Inferior parietal cortex (tissue), 1 donor: ENCODE data around the gene MAPK8IP3.
A peak's percentile ranks its signal among the peaks of the same experiment; 100 is the strongest.

ENCODE experiments used
- DNase-seq: peaks from one replicate; pipeline ENCODE4 v3.0.0-alpha.2; 2016; ENCODE audit errors: extremely low spot score

Gene MAPK8IP3

DNA sequence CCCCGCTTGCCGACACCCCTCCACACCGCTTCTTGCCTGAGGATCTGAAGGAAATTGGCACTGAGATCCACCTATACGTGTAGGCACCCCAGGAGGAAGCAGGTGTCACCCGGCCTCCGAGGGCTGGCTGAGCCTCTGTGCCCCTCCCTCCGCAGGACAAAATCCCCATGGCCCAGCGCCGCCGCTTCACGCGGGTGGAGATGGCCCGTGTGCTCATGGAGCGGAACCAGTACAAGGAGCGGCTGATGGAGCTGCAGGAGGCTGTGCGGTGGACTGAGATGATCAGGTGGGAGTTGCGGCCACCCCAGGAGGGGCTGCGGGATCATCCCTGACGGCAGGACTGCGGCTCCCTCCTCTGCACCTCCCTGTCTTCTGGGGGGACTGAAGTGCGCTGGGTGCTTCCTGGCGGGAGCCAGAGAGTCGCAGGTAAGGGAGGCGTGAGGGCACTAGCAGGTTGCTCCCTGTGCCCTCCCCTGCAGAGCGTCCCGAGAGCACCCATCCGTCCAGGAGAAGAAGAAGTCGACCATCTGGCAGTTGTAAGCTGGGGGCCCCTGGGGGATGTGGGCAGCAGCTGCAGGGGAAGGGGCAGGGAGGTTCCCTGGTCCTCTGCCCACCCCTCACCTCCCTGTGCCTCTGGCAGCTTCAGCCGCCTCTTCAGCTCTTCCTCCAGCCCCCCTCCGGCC, 56.3 kb downstream of the MAPK8IP3 start:
- no peak for DNase-seq

DNA sequence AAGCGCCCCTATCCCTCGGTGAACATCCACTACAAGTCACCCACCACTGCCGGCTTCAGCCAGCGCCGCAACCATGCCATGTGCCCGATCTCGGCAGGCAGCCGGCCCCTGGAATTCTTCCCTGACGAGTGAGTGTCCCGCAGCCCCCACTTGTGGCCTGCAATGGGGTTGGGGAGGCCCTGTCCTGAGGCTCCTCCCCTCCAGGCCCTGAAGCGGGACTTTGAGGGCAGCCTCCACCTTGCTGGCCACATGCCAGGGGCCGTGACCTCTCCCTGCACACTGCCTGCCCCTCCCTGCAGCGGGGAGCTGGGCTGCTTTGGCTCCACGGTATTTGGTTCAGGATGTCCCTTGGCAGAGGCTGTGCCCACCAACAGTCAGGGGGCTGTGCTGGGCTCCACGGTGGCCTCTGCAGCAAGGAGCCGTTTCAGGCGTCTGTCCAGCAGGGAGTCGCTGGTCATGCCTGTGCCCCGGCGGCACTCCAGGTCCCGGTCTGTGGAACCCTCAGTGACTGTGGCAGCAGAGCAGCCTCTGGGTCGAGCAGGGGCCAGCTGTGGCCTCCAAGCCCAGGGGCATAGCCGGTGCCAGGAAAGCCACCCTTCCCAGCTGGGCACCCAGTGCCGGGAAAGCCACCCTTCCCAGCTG, 57.0 kb downstream of the MAPK8IP3 start:
- DNase-seq = no peak

- DNase-seq = no peak
Measured at GRCh38 chr16:1763521-1764511, 57.8 kb downstream of the MAPK8IP3 start.

DNA sequence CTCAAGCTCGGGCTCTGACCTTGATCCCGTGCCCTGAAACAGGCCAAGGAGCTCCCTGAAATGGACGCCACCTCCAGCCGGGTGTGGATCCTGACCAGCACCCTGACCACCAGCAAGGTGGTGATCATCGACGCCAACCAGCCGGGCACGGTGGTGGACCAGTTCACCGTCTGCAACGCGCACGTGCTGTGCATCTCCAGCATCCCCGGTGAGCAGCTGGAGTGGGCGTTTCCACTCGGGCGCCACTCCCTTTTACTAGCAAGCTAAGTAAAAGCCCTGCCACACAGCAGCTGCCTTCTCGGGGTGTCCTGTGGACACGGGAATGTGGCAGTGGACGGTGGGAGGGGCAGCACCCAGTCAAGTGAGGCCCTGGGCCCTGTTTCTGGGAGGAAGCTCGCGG, 59.0 kb downstream of the MAPK8IP3 start:
- DNase-seq = no peak

DNA sequence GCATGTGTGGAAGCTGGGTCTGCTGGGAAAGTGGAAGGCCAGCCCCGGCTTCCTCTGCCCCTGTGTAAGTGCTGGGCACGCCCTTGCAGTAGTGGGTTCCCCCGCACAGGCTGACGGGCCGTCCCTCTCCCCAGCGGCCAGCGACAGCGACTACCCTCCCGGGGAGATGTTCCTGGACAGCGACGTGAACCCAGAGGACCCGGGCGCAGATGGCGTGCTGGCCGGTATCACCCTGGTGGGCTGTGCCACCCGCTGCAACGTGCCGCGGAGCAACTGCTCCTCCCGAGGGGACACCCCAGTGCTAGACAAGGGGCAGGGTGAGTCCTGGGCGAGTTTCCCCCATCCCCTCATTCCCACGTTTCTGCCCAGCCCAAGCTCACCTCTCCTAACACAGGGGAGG, 59.8 kb downstream of the MAPK8IP3 start:
- no peak for DNase-seq

DNA sequence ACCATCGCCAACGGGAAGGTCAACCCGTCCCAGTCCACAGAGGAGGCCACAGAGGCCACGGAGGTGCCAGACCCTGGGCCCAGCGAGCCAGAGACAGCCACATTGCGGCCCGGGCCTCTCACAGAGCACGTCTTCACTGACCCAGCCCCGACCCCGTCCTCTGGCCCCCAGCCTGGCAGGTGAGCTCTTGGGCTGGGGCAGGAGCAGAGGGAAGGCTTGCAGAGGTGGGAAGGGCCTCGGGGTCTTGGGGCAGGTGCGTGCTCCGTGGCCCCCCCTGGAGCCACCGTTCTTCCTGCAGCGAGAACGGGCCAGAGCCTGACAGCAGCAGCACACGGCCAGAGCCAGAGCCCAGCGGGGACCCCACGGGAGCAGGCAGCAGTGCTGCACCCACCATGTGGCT, 60.2 kb downstream of the MAPK8IP3 start:
- DNase-seq = no peak

- no peak for DNase-seq
Measured at GRCh38 chr16:1766701-1767100, 60.7 kb downstream of the MAPK8IP3 start.

- DNase-seq = no peak
Measured at GRCh38 chr16:1767116-1767994, 61.4 kb downstream of the MAPK8IP3 start.

DNA sequence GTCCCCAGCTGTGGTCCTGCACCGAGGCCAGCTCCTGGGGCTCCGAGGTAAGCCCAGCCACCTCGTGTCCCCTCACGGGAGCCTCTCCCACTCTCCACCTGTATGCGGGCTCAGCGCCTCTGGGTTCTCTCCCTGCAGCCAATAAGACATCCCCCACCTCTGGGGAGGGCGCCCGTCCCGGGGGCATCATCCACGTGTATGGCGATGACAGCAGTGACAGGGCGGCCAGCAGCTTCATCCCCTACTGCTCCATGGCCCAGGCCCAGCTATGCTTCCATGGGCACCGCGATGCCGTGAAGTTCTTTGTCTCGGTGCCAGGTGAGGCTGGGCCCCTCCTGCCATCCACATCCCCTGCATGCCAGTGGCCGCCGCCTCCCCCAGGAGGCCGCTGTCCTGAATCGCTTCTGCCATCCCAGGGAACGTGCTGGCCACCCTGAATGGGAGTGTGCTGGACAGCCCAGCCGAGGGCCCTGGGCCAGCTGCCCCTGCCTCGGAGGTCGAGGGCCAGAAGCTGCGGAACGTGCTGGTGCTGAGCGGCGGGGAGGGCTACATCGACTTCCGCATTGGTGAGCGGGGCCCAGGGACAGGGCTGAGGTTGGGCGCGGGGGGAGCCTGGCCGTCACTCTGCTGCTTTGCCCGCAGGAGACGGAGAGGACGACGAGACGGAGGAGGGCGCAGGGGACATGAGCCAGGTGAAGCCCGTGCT, 62.2 kb downstream of the MAPK8IP3 start:
- DNase-seq = no peak

DNA sequence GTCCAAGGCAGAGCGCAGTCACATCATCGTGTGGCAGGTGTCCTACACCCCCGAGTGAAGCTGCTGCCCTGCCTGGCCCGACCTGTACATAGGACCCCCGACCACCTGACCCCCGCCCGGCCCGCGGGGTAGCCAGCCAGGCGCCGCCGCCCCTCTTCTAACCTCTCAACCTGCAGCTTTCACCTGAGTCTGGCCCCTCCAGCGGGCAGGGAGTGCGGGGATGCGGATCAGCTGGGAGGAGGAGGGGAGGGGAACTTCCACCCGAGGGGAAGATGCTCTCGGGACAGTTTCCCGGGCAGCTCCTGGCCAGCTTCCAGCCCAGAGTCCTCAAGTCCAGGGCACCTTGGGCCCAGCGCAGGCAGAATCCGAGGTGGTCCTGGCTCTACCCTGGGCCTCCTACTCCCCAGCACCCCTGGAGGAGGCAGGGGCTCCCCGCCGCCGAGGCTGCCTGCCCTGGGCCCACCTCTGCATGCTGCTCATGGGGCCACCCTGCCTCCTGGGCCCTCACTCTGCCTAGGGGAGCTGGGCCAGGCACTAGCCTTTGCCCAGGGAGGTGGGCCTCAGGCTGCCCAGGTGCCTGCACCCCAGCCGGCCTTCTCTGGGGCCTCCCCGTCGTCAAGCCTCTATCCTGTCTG, 62.9 kb downstream of the MAPK8IP3 start:
- no peak for DNase-seq

DNA sequence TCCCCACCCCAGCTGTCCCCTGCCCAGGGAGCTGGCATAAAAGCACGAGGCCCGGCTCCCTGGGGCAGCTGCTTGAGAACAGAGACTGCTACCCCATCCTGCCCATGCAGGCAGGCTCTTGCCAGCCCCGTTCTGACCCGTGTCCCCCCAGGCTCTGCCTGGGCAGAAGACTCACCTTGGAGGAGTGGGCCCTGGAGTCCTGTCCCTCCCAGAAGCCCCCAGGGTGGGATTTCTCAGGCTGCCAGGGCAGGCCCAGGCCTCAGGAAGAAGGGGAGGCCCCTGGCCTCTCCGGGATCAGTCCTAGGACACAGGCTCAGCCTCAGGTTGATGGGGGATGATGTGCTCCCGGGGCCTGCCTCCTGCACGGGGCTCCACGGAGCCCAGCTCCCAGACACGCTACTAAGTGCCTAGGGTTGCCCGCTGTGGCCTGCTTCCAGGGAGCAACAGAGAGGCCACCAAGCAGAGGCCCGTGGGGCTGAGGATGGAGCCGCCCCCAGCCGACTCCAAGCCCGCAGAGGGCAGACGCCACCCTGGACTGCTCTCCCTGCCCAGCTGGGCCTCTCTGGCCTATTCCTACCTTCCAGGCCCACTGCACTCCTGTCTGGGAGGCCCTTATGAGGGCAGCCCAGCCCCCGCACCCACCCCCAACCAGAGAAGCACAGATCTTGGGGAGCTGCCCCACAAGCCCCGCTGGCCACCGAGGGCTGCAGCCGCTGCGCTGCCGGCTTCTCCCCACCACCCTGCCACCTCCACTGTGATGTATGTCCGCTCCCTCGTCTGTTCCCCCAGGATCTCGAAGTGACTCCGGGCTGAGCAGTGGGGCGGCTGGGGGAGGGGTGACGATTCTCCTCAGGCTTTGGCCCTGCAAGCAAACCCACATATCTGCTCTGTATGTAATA, 63.7 kb downstream of the MAPK8IP3 start:
- no peak for DNase-seq

GRCh38 chr16:1770328-1771187, 64.6 kb downstream of the MAPK8IP3 start:
- DNase-seq = peak; percentile 47

GRCh38 chr16:1771188-1771863, 65.3 kb downstream of the MAPK8IP3 start, which contains the start of gene NME3:
TSS of gene NME3 (minus strand) at chr16:1771543. CDS start at chr16:1771534, 9 bp downstream.
- peak; percentile 61 for DNase-seq

DNA sequence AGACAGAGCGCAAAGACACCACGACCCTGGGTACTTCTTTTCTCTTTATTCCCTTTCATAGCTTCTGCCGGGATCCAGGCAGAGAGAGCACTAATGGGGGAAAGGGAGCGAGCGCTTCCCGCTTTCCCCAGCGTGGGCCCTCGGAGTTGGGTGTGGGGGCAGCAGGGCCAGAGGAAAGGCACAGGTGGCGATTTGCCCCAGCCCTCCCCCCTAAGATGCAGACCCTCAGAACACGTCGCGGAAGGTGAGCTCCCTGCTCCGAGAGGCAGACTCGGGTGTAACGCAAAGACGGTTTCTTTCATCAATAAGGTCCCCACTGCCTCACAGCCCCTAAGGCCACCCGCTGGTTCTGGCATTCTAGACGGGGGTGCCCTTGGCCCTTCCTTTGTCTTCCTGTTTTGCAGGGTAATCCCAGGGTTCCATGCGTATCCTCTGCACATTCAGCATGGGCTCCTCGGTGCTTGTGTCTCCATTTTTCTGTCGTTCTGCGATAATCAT, 65.9 kb downstream of the MAPK8IP3 start:
- DNase-seq = no peak

- no peak for DNase-seq
Measured at GRCh38 chr16:1772362-1772907, 66.4 kb downstream of the MAPK8IP3 start, which contains the start of gene EME2. TSS of gene EME2 (plus strand) at chr16:1772810. CDS start at chr16:1773228, 418 bp downstream.

DNA sequence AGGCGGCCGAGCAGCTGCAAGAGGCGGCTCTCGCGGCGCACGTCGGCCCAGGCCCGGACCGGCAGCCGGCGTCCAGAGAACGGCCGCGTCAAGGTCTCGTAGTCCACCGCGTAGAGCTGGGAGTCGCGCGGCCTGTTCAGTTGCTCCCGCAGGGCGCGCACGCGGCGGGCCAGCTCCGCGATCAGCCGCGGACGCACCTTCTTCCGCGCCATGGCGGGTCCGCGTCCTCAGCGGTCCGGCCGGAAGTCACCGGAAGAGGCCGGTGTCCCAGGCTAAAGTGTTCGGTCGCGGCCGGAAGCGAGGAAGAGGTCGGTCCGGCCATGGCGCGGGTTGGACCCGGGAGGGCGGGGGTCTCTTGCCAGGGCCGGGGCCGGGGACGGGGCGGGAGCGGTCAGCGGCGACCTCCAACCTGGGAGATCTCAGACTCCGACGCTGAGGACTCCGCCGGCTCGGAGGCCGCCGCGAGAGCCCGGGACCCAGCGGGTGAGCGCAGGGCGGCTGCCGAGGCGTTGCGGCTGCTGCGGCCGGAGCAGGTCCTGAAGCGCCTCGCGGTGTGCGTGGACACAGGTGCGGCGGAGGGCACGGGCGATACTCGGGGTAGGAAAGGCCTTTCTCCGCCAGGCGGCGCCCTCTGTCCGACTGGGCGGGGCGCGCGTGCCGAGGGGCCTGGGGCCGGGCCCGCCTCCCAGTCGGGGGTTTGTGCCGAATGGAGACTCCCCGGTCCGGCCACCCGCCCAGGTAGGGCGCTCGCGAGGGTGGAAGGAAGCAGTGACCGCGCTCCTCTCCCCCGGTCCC, 67.1 kb downstream of the MAPK8IP3 start, which contains the start of gene MRPS34:
Gene MRPS34, minus strand, starts transcription at position 227 of the 795 bp plus-strand sequence. Its CDS starts 15 bp downstream, at position 212.
- DNase-seq = peak; percentile 86
